GM18499 (cell line): ENCODE data around the gene NMRAL1.

ENCODE experiments used
- ATAC-seq: cut with Tn5 transposase; IDR thresholded peaks from one replicate; pipeline ENCODE4 v1.9.1; 2021; ENCODE audit warnings: moderate number of reproducible peaks; ENCODE audit not compliant: insufficient read depth, unreplicated experiment

Gene NMRAL1

DNA sequence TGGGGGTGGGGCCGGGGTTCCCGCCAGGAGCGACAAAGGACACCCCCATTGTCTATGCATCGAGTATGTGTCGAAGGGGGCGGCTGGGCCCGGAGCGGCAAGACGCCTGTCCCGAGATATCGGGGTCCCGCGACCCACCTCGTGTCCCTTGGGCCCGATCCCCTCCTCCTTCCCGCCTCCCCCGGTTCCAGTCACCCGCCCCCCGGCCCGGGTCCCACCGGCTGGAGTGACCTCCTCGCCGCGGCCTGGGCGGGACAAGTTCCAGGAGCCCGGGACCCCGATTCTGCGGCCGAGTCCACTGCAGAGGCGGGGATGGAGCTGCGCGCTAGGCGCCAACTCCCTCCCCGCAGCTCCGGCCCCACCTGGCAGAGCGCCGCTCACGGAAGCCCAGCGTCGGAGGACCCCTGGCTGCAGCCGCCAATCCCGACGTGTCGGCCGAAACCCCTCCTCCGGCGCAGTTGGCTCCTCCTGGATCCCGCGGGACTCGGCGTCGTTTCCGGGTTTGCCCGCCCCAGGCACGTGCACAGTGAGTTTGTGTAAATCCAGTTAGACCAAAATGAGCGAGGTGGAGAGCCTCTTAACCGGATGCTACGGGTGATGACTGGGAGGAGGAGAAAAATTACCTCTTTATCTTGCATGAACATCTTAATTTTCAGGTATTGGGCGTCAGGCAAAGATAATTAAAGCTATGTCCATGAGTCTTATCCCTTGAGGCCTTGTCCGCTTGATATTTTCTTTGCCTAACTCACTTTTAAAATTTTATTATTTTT, at the start of gene NMRAL1:
Gene NMRAL1, minus strand, starts transcription at position 434 of the 770 bp plus-strand sequence. CDS start 493 bp downstream, outside the sequence.
- no peak for ATAC-seq

DNA sequence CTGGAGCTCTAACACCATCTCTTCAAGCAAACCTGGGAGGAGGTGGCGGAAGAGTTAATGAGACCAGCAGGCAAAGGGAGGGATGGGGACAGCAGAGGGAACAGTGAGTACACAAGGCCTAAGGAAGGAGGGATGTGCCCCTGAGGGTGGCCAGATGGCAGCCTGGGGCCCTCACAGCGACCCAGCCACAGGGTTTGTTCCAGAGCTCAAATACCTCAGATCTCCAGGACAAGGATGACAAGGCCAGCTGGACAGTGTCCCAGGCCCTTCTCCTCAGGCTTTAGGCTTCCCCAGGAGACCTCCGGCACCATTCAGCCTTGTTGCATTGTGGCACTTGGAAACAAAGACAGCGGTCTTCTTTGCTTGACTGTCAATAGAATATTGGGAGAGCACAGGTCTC, 49.3 kb upstream of the NMRAL1 start:
- ATAC-seq, result no peak

- no peak for ATAC-seq
Observed at GRCh38 chr16:4522051-4522581, 47.7 kb upstream of the NMRAL1 start.

DNA sequence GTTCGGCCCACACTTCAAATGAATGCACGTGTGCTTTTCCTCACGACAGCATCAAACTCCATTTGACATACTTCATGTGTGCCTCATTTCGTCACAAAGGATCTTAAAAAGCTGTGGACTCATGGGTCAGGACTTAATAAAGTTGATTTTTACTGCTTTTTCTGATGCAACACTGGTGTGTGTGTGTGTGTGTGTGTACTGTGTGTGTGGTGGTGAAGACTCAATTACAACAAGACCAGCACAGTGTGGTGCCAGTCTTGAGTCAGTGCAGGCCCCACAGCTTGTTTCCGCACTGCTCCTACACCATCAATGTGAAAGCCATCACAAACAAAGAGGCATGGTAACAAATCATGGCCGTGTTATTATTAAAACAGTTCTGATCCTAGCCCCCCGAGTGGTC, 46.5 kb upstream of the NMRAL1 start:
- ATAC-seq, result no peak

DNA sequence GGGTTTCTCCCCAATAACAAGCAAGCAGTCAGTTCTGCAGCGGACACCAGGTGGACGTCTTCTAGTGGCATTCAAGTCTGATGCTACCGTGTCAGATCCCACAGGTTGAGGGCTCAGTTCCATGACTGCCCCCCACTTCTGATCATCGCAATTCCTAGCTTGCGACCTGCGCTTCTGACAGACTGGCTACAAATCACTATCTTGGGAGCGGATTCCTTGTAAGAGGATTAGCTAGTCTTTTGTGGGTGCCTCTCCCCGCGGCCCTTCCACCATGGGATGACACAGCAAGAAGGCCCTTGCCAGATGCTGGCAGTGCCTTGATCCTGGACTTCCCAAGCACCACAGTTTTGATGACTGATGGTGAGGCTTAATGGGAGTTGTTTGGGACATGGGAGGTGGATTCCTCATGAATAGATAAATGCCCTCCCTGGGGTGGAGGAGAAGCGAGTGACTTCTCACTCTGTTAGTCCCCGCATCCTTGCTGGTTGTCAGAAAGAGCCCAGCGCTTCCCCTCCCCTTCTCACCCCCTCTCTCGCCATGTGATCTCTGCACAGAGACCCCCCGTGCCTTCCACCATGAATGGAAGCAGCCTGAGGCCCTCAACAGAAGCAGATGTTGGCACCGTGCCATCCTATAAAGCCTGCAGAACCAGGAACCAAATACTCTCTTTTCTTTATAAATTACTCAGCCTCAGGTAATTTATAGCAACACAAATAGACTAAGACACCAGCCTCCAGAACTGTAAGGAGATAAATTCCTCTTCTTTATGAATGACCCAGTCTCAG, 45.0 kb upstream of the NMRAL1 start:
- no peak for ATAC-seq

GRCh38 chr16:4517812-4518680, 43.6 kb upstream of the NMRAL1 start:
- ATAC-seq, result no peak

DNA sequence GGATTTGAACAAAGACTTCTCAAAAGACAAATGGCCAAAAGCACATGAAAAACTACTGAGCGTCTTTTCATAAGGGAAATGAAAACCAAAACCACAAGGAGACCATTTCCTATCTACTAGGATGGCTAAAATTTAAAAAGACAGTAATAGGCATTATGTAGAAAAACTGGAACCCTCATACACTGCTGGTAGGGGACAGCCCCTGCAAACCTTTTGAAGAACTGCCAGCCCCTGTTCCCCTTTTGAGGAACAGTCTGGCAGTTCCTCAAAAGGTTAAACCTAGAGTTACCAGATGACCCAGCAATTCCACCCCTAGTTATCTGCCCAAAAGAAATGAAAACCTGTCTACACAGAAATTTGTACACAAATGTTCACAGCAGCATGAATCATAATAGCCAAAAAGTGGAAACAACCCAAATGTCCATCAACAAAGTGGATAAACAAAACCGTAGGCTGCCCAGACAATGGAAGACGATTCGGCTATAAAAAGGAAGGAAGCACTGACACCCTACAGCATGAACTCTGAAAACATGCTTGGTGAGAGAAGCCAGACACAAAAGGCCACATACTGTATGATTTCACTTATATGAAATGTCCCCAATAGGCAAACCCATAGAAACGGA, 41.3 kb upstream of the NMRAL1 start:
- no peak for ATAC-seq

DNA sequence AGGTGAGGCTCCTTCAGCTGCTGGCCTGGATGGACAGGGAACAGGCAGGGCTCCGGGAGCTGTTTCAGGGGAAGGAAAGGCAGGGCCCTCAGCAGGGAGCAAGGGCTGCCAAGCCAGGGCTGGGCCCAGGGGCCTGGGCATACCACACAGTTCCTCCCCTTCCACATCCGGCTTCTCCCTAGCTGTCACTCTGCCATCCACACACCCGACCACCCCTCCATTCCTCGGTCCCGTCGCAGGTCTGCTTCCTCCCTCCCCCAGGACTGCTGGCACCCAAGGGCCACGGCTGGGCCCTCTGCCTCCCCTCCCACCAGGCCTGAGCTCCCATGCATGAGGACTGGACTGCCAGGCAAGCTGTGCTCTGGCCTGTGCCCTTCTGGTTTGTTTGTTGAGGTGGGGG, 40.2 kb upstream of the NMRAL1 start:
- no peak for ATAC-seq

GRCh38 chr16:4513881-4514280, 39.5 kb upstream of the NMRAL1 start:
- ATAC-seq, result no peak

- no peak for ATAC-seq
Observed at GRCh38 chr16:4513086-4513860, 38.8 kb upstream of the NMRAL1 start.

DNA sequence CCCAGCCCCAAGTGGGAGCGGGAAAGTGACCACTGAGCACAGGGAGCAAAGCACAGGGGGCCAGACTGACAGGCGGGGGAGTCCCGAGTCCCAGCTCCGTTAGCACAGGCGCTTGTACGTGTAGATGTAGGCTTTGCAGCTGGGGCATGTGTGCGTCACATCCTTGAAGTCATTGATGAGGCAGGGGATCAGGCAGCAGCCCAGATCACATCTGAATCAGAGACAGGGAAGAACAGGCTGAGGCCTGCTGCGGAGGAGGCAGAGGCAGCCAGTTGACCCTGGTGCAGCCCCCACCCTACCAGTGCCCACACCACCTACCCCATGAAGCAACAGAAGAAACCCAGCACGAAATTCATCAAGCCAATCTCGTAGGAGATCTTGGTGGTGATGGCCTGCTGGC, 38.0 kb upstream of the NMRAL1 start:
- no peak for ATAC-seq

GRCh38 chr16:4511441-4512082, 37.1 kb upstream of the NMRAL1 start:
- no peak for ATAC-seq

DNA sequence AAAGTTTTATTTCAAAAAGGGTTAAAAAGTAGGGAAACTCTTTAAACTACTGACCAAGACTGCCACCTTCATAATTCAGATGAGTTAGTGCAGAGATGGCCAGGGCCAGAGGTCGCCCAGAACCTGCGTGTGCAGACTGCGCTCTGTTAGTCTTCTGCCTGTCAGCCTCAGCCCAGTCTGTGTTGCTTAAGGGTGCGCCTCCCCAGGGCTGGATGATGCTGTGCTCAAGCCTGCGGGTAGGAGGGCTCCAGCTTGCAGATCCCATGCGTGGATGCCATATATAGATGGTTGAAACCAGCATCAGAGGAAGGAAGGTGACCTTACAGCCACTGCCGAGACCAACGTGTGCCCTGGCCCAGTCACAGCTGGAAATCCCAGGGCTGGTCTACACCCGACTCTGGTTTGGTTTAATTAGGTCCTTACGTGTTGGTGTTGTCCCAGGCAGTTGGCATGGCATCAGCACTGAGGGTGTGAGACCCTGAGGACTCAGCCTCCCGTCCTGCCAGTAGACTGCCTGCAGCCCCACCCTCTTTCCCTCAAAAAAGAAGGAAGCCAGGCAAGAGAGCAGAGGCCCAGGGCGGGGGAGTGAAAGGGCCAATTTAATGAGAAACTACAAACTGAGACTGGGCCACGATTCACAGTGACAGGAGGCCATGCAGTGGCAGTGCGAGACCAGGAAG, 36.5 kb upstream of the NMRAL1 start:
- no peak for ATAC-seq

- no peak for ATAC-seq
Observed at GRCh38 chr16:4510131-4510530, 35.7 kb upstream of the NMRAL1 start.

DNA sequence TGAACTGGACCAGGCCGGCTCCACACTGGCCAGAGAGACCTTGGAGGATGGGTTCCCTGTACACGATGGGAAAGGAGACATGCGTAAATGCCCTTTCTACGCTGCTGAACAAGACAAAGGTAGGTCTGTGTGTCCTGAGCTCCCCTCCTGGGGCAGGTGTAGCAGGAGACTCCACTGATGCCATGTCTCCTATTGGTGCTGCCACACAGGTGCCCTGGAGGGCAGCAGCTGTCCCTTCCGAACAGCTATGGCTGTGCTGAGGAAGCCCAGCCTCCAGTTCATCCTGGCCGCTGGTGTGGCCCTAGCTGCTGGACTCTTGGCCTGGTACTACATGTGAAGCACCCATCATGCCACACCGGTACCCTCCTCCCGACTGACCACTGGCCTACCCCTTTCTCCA, 35.0 kb upstream of the NMRAL1 start:
- no peak for ATAC-seq

GRCh38 chr16:4508806-4509205, 34.4 kb upstream of the NMRAL1 start:
- ATAC-seq, result no peak

- no peak for ATAC-seq
Observed at GRCh38 chr16:4507588-4508345, 33.3 kb upstream of the NMRAL1 start.

DNA sequence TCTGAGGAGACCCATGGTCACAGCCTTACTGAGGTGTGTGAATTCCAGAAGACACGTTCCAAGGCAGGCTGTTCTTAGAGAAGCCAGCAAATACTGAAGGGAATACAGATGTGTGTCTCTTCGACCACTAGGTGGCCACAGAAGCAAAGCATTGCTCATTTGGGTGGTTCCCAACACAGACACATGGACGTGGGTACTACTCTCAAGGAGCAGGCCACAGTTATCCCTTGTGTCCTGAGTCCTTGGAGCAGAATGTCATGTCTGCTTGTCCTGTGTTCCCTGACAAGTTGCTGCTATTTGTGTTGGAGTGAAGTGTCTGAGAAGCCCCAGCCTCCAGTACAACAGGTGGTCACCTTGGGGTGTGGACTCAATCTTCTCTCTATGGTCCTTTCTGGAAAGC, 32.0 kb upstream of the NMRAL1 start:
- no peak for ATAC-seq
